ENCODE measurements around the gene FGF12. TPM values are rescaled to one million over a fixed set of nuclear protein-coding genes. Genes with fewer than 3 reads are reported as not detected.
"Not testable (repeated sequence)": the region's sequence is repeated elsewhere in the genome, so short reads cannot be mapped to it uniquely, and the experiment has no call there.

Gene FGF12
- total and polyA plus RNA-seq, 9 donors, result 3.0 to 5.4 (median 4.3) TPM

GRCh38 chr3:192744604-192745003 is 17.3 kb upstream of the FGF12 start:
- not testable (repeated sequence) for H3K4me3 ChIP-seq (ENCODE audit: low read length); H3K4me1 ChIP-seq (ENCODE audit: control insufficient read depth, insufficient read depth, low read length); H3K9me3 ChIP-seq (replicated peaks; ENCODE audit: control insufficient read depth, low read depth, low read length); H3K27ac ChIP-seq (ENCODE audit: low read length); H3K36me3 ChIP-seq (ENCODE audit: control insufficient read depth, insufficient read depth, low read length); H3K27me3 ChIP-seq (ENCODE audit: control insufficient read depth, insufficient read depth, low read length); DNase-seq
- no CpG with 5 or more reads among the region's 19 CpGs for WGBS (ENCODE audit: insufficient coverage)

DNA sequence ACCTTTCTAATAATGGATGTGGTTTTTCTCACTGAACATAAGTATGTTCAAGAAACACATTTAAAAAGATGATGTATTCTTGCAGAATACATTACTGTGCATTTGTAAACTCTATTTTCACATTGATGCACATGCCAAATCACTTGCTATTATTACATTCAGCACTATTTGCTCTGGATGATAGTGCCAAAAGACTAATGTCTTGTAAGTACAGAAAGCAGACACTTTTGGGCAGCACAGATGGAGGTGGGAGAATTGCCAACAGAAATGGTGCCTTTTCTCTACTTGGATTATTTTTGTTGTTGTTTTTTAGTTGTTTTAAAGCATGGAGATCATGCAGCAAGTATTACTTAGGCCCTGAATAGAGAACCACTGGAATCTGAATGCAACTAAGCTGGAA is 10.2 kb upstream of the FGF12 start:
- Histone ChIP-seq H3K27me3 (ENCODE audit: control insufficient read depth, insufficient read depth, low read length) (no peaks in the 10 kb centered on the region), H3K9me3 (replicated peaks; ENCODE audit: control insufficient read depth, low read depth, low read length) (no peaks in the 10 kb centered on the region), H3K4me3 (ENCODE audit: low read length) (no peak overlapping the region), H3K4me1 (ENCODE audit: control insufficient read depth, insufficient read depth, low read length) (no peaks in the 10 kb centered on the region), H3K27ac (ENCODE audit: low read length) (no peak overlapping the region), H3K36me3 (ENCODE audit: control insufficient read depth, insufficient read depth, low read length) (no peaks in the 10 kb centered on the region)
- DNase-seq, result no peak

- Histone ChIP-seq H3K36me3 (ENCODE audit: control insufficient read depth, insufficient read depth, low read length) (no peaks in the 10 kb centered on the region), H3K4me1 (ENCODE audit: control insufficient read depth, insufficient read depth, low read length) (peaks cover 8% of the 10 kb centered on the region), H3K4me3 (ENCODE audit: low read length) (no peak overlapping the region), H3K9me3 (replicated peaks; ENCODE audit: control insufficient read depth, low read depth, low read length) (no peaks in the 10 kb centered on the region), H3K27ac (ENCODE audit: low read length) (no peak overlapping the region), H3K27me3 (ENCODE audit: control insufficient read depth, insufficient read depth, low read length) (no peaks in the 10 kb centered on the region)
- no peak for DNase-seq
- 74% methylated on average over 2 of the region's 3 CpGs for WGBS (ENCODE audit: insufficient coverage)
Observed at GRCh38 chr3:192731233-192731632, 3.9 kb upstream of the FGF12 start.

DNA sequence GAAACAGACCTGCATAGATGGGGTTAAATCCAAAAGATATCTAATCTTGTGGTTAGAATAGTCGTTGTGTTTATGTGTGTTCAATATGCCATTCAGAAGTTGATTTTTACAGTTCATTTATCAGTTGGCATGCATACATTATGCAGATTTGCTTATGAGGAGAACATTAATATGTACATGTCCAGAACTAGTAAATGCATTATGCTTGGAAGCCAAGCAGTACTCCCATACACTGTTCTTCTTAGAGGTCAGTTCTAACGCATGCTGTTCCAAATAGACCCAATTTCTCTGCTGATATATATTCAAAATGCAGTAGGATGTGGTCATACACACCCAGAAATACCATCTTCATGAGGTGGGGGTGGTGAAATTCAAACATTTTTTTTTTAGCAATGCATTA is 956 bp downstream of the FGF12 start:
- Histone ChIP-seq H3K4me3 (ENCODE audit: low read length) (no peak overlapping the region), H3K36me3 (ENCODE audit: control insufficient read depth, insufficient read depth, low read length) (no peaks in the 10 kb centered on the region), H3K4me1 (ENCODE audit: control insufficient read depth, insufficient read depth, low read length) (peaks cover 8% of the 10 kb centered on the region), H3K27me3 (ENCODE audit: control insufficient read depth, insufficient read depth, low read length) (no peaks in the 10 kb centered on the region), H3K9me3 (replicated peaks; ENCODE audit: control insufficient read depth, low read depth, low read length) (no peaks in the 10 kb centered on the region), H3K27ac (ENCODE audit: low read length) (no peak overlapping the region)
- WGBS (ENCODE audit: insufficient coverage), result no CpG with 5 or more reads among the region's 2 CpGs
- no peak for DNase-seq

GRCh38 chr3:192719964-192720363 is 7.4 kb downstream of the FGF12 start:
- 72% methylated on average over 2 of the region's 3 CpGs for WGBS (ENCODE audit: insufficient coverage)
- H3K4me3 ChIP-seq (ENCODE audit: low read length), result no peak overlapping the region
- DNase-seq, result no peak
- H3K4me1 ChIP-seq (ENCODE audit: control insufficient read depth, insufficient read depth, low read length), result no peaks in the 10 kb centered on the region
- no peaks in the 10 kb centered on the region for H3K27me3 ChIP-seq (ENCODE audit: control insufficient read depth, insufficient read depth, low read length)
- H3K9me3 ChIP-seq (replicated peaks; ENCODE audit: control insufficient read depth, low read depth, low read length), result no peaks in the 10 kb centered on the region
- H3K36me3 ChIP-seq (ENCODE audit: control insufficient read depth, insufficient read depth, low read length), result no peaks in the 10 kb centered on the region
- H3K27ac ChIP-seq (ENCODE audit: low read length), result no peak overlapping the region

DNA sequence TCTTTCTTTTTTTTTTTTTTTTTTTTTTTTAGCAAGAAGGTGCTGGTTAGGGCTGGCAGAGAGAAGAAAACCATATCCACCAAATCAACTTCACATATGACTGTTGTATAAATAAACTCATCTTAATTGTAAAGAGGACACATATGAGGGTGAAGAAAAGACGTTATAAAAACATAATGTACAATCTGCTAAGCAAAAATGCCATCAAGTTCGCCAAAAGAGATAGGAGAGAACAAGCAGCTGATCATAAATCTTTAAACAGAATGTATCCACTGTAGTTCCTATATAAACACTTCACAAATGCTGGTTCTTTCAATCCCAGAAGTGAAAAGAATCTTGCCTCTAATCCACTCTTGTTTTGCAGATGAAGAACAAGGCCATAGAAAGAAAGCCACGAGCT is 9.2 kb downstream of the FGF12 start:
- Histone ChIP-seq H3K27ac (ENCODE audit: low read length) (no peak overlapping the region), H3K36me3 (ENCODE audit: control insufficient read depth, insufficient read depth, low read length) (no peaks in the 10 kb centered on the region), H3K4me1 (ENCODE audit: control insufficient read depth, insufficient read depth, low read length) (no peaks in the 10 kb centered on the region), H3K9me3 (replicated peaks; ENCODE audit: control insufficient read depth, low read depth, low read length) (no peaks in the 10 kb centered on the region), H3K4me3 (ENCODE audit: low read length) (no peak overlapping the region), H3K27me3 (ENCODE audit: control insufficient read depth, insufficient read depth, low read length) (no peaks in the 10 kb centered on the region)
- DNase-seq, result no peak
- WGBS (ENCODE audit: insufficient coverage), result 33% methylated on average over 1 of the region's 3 CpGs

DNA sequence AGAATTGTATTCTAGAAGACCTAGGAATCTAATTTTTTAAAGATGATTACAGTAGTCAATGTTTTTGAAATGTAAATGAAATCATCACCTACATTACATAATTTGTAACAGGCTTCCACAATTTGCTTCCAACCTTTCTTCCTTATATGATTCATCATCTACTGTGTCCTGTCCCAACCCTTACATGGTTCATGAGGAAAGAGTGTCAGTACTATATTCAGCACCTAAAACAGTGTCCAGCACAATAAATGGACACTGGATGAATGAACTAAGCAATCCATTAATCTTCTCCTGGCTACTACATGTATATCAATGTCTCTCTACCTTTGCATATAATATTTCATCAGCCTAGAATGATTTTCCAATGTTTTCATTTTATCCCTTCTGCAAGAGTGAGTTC is 12.2 kb downstream of the FGF12 start:
- H3K36me3 ChIP-seq (ENCODE audit: control insufficient read depth, insufficient read depth, low read length), result no peaks in the 10 kb centered on the region

DNA sequence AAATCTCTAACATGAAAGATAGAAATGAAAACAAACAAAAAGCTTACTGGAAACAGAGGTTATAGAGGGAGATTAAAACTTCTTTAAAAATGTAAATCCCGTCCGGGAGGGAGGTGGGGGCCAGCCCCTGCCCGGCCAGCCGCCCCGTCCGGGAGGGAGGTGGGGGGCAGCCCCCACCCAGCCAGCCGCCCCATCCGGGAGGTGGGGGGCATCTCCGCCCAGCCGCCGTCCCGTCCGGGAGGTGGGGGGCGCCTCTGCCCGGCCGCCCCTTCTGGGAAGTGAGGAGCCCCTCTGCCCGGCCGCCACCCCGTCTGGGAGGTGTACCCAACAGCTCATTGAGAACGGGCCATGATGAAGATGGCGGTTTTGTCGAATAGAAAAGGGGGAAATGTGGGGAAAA is 16.2 kb downstream of the FGF12 start:
- WGBS (ENCODE audit: insufficient coverage), result no CpG with 5 or more reads among the region's 22 CpGs
- DNase-seq, result not testable (repeated sequence)

More for the DNA sequence above, 12.2 kb downstream of the FGF12 start:
- DNase-seq, result no peak
- no peaks in the 10 kb centered on the region for H3K4me1 ChIP-seq (ENCODE audit: control insufficient read depth, insufficient read depth, low read length)
- no peak overlapping the region for H3K27ac ChIP-seq (ENCODE audit: low read length)
- H3K4me3 ChIP-seq (ENCODE audit: low read length), result no peak overlapping the region
- no peaks in the 10 kb centered on the region for H3K27me3 ChIP-seq (ENCODE audit: control insufficient read depth, insufficient read depth, low read length)
- H3K9me3 ChIP-seq (replicated peaks; ENCODE audit: control insufficient read depth, low read depth, low read length), result no peaks in the 10 kb centered on the region

DNA sequence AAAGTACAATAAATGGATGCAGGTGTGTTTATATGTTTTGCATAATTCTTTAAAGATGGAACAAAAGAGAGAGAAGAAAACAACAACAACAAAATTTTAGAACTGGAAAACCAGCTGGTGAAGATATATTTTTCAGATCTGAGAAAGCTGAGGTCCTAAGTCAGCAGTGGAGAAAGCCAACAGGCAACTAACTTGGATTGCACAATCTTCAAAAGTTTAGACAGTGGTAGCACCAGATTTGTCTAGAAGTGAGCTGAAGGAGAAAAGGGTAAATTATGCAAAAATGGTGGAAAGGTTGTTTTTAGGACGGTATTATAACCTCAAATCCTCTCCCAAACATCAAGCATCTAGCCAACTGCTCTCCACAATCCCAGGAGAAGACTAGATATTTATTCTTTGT is 17.0 kb downstream of the FGF12 start:
- Histone ChIP-seq H3K36me3 (ENCODE audit: control insufficient read depth, insufficient read depth, low read length) (no peaks in the 10 kb centered on the region), H3K27ac (ENCODE audit: low read length) (no peak overlapping the region), H3K27me3 (ENCODE audit: control insufficient read depth, insufficient read depth, low read length) (no peaks in the 10 kb centered on the region), H3K4me3 (ENCODE audit: low read length) (no peak overlapping the region), H3K9me3 (replicated peaks; ENCODE audit: control insufficient read depth, low read depth, low read length) (no peaks in the 10 kb centered on the region), H3K4me1 (ENCODE audit: control insufficient read depth, insufficient read depth, low read length) (no peaks in the 10 kb centered on the region)
- no peak for DNase-seq
- WGBS (ENCODE audit: insufficient coverage), result no CpG with 5 or more reads among the region's 1 CpG

More for the DNA sequence above, 16.2 kb downstream of the FGF12 start:
- H3K27me3 ChIP-seq (ENCODE audit: control insufficient read depth, insufficient read depth, low read length); H3K4me3 ChIP-seq (ENCODE audit: low read length); H3K36me3 ChIP-seq (ENCODE audit: control insufficient read depth, insufficient read depth, low read length); H3K4me1 ChIP-seq (ENCODE audit: control insufficient read depth, insufficient read depth, low read length); H3K27ac ChIP-seq (ENCODE audit: low read length); H3K9me3 ChIP-seq (replicated peaks; ENCODE audit: control insufficient read depth, low read depth, low read length): not testable (repeated sequence)

DNA sequence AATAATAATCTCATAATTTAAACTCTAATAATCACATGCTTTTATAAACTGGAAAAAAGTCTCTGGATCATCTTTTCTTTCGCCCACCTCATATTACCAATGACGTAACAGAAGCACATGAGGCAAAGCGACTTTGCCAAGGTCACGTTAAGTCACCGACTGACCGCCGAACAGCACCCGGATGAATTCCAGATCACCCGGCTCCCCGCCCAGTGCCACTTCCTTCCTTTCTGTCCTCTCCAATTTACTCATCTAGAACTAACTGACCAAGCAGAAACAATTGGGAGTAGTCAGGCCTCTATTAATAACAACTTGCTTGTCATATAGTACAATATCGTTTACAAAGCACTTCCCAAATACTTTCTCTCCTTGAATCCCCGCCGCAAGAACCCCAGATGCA is 21.1 kb downstream of the FGF12 start:
- H3K4me3 ChIP-seq (ENCODE audit: low read length), result no peak overlapping the region
- no peaks in the 10 kb centered on the region for H3K27me3 ChIP-seq (ENCODE audit: control insufficient read depth, insufficient read depth, low read length)
- no peak for DNase-seq
- H3K36me3 ChIP-seq (ENCODE audit: control insufficient read depth, insufficient read depth, low read length), result no peaks in the 10 kb centered on the region
- H3K27ac ChIP-seq (ENCODE audit: low read length), result no peak overlapping the region
- no peaks in the 10 kb centered on the region for H3K4me1 ChIP-seq (ENCODE audit: control insufficient read depth, insufficient read depth, low read length)
- 88% methylated on average over 13 of the region's 13 CpGs for WGBS (ENCODE audit: insufficient coverage)
- no peaks in the 10 kb centered on the region for H3K9me3 ChIP-seq (replicated peaks; ENCODE audit: control insufficient read depth, low read depth, low read length)

DNA sequence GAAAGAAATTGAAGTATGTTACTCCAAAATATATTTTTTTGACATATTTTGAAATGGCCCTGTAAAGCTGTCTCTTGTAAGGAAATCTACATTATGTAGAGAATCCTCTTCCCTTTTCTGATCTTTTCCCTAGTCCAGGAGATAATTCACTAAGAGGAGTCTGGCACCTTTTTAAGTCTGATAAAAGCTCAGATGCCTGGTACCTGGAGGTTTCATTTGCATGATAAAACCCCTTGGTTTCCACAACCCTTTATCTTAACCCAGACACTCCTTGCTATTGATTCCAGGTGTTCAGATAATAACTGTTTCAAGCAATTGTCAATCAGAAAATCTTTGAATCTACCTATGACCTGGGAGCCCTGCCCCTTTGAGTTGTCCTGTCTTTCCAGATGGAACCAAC is 26.5 kb downstream of the FGF12 start:
- H3K27ac ChIP-seq (ENCODE audit: low read length), result no peak overlapping the region

More for the DNA sequence above, 26.5 kb downstream of the FGF12 start:
- Histone ChIP-seq H3K36me3 (ENCODE audit: control insufficient read depth, insufficient read depth, low read length) (no peaks in the 10 kb centered on the region), H3K9me3 (replicated peaks; ENCODE audit: control insufficient read depth, low read depth, low read length) (no peaks in the 10 kb centered on the region), H3K27me3 (ENCODE audit: control insufficient read depth, insufficient read depth, low read length) (no peaks in the 10 kb centered on the region), H3K4me1 (ENCODE audit: control insufficient read depth, insufficient read depth, low read length) (no peaks in the 10 kb centered on the region), H3K4me3 (ENCODE audit: low read length) (no peak overlapping the region)
- DNase-seq, result no peak
